B cell (primary cell): Measurements from ENCODE around the gene LHX2. TPM values are rescaled to one million over a fixed set of nuclear protein-coding genes. Genes with fewer than 3 reads are reported as not detected.

Experiments
- ATAC-seq: fragments of 200-7000 bp; cut with Tn5 transposase; one replicate; pipeline ENCODE4 v1.10.0; 2021; ENCODE audit warnings: low read depth, mild to moderate bottlenecking, moderate number of reproducible peaks, moderate library complexity
- CTCF ChIA-PET: fragments of 350-600 bp; sonication (Branson Sonifier 250); formaldehyde crosslinking; loops from one replicate; lab custom pipeline; 2021; ENCODE audit warnings: antibody characterized with exemption, inconsistent platforms; lab: Charles Lee
- POLR2A ChIA-PET: fragments of 350-600 bp; sonication (Branson Sonifier 250); formaldehyde crosslinking; loops from one replicate; lab custom pipeline; 2021; ENCODE audit warnings: antibody characterized with exemption; lab: Charles Lee
- DNase-seq: peaks from one replicate; pipeline ENCODE4 v3.0.0; 2013
- H2AFZ ChIP-seq: 2 replicates; pipeline ENCODE4 v1.6.1; 2012; ENCODE audit warnings: mild to moderate bottlenecking, low read depth, low read length; ENCODE audit not compliant: insufficient read depth, poor library complexity, severe bottlenecking
- H3K27ac ChIP-seq, 2 donors: 1 replicate in 1 of 2; 2 replicates in 1 of 2; pipeline ENCODE4 v1.5.1; 2012 to 2013; ENCODE audit warnings: low read length in 2 of 2, mild to moderate bottlenecking in 2 of 2, moderate library complexity in 1 of 2
- H3K27me3 ChIP-seq, 4 experiments: fragments of 200-600 bp in 1 of 4; sonication (generic) in 1 of 4; replicated peaks in 1 of 4; 1 replicate in 2 of 4; 2 replicates in 2 of 4; pipeline versions ENCODE4 v1.6.1 to v1.7.0; 2013 to 2016; ENCODE audit warnings: low read length in 3 of 4, mild to moderate bottlenecking in 2 of 4, mixed read lengths in 1 of 4, moderate library complexity in 1 of 4; ENCODE audit not compliant: insufficient read depth in 4 of 4, control insufficient read depth in 3 of 4; ENCODE audit errors: control extremely low read depth in 1 of 4
- H3K36me3 ChIP-seq, 2 experiments: replicated peaks in 1 of 2; 1 replicate in 1 of 2; 2 replicates in 1 of 2; pipeline versions ENCODE4 v1.6.1 to v1.7.1; 2013; ENCODE audit warnings: low read length in 1 of 2; ENCODE audit not compliant: insufficient read depth in 2 of 2, control insufficient read depth in 1 of 2; ENCODE audit errors: control extremely low read depth in 1 of 2, extremely low read depth in 1 of 2
- H3K4me1 ChIP-seq, 2 donors: fragments of 200-600 bp in 1 of 2; sonication (generic) in 1 of 2; 1 replicate in 1 of 2; 2 replicates in 1 of 2; pipeline versions ENCODE4 v1.5.1 to v1.6.1; 2013 to 2017; ENCODE audit warnings: low read length in 2 of 2; ENCODE audit not compliant: control insufficient read depth in 2 of 2, insufficient read depth in 2 of 2
- H3K4me2 ChIP-seq: replicated peaks from 2 replicates; pipeline ENCODE3; 2012; ENCODE audit warnings: mild to moderate bottlenecking, low read depth, low read length; ENCODE audit not compliant: poor library complexity, severe bottlenecking
- H3K4me3 ChIP-seq, 5 experiments: fragments of 200-600 bp in 1 of 5; sonication (generic) in 1 of 5; 1 replicate in 3 of 5; 2 replicates in 2 of 5; pipeline versions ENCODE4 v1.5.1 to v1.7.0; 2011 to 2016; ENCODE audit warnings: low read length in 4 of 5, mild to moderate bottlenecking in 4 of 5, low read depth in 2 of 5, control low read depth in 1 of 5, moderate library complexity in 1 of 5; ENCODE audit not compliant: insufficient read depth in 1 of 5; ENCODE audit errors: control extremely low read depth in 1 of 5, extremely low read depth in 1 of 5
- H3K79me2 ChIP-seq: fragments of 200-600 bp; sonication (generic); one replicate; pipeline ENCODE4 v1.6.0; 2016; ENCODE audit warnings: low read length; ENCODE audit not compliant: control insufficient read depth, insufficient read depth
- H3K9ac ChIP-seq: fragments of 200-600 bp; sonication (generic); 2 replicates; pipeline ENCODE4 v1.6.1; 2017; ENCODE audit warnings: mild to moderate bottlenecking, low read length, moderate library complexity
- H3K9me3 ChIP-seq, 3 donors: one replicate each; pipeline versions ENCODE4 v1.6.1 to v1.7.1; 2013; ENCODE audit warnings: low read length in 2 of 3; ENCODE audit not compliant: control insufficient read depth in 2 of 3, insufficient read depth in 1 of 3; ENCODE audit errors: control extremely low read depth in 1 of 3
- H4K20me1 ChIP-seq: 2 replicates; pipeline ENCODE4 v1.6.0; 2012; ENCODE audit warnings: mild to moderate bottlenecking, low read length; ENCODE audit not compliant: insufficient read depth, control insufficient read depth, poor library complexity, severe bottlenecking
- H3K27ac Mint-ChIP-seq: one replicate; pipeline ENCODE4 v1.8.0; 2021; ENCODE audit warnings: mixed read lengths
- H3K27me3 Mint-ChIP-seq: one replicate; pipeline ENCODE4 v1.8.0; 2021; ENCODE audit warnings: mixed read lengths
- H3K4me1 Mint-ChIP-seq: one replicate; pipeline ENCODE4 v1.8.0; 2021; ENCODE audit warnings: mixed read lengths
- H3K4me3 Mint-ChIP-seq: one replicate; pipeline ENCODE4 v1.8.0; 2021; ENCODE audit warnings: mixed read lengths
- H3K9me3 Mint-ChIP-seq: one replicate; pipeline ENCODE4 v1.8.0; 2022; ENCODE audit warnings: mixed read lengths; ENCODE audit not compliant: insufficient read depth
- EZH2 ChIP-seq: IDR thresholded peaks from 2 replicates; pipeline ENCODE4 v1.6.1; 2012; ENCODE audit warnings: borderline replicate concordance, low read depth, mild to moderate bottlenecking, moderate library complexity, low read length; ENCODE audit not compliant: insufficient read depth, poor library complexity, severe bottlenecking
- WGBS: methylation state at CpG from one replicate; pipeline ENCODE4 v1.1.5; 2013; ENCODE audit warnings: missing lambda C conversion rate; ENCODE audit not compliant: insufficient coverage; 5-methylcytosine and 5-hydroxymethylcytosine counted together
- intact Hi-C: fragments of 100-400 bp; cut with micrococcal nuclease; formaldehyde crosslinking; loops from one replicate; pipeline ENCODE4 v1.10.0; 2022
- polyA plus RNA-seq: library from polyadenylated mRNA; depleted of rRNA; stranded (reverse); fragments of >200 nt; gene quantifications from 2 replicates; pipeline ENCODE4 v1.2.3, GENCODE V29; 2012
- total RNA-seq, 2 donors: library from RNA; stranded (reverse); fragments of 120-200 nt in 1 of 2; gene quantifications; 1 replicate in 1 of 2; 2 replicates in 1 of 2; pipeline versions ENCODE4 v1.2.3 to v1.2.4, GENCODE V29; 2013 to 2022
- TF ChIP-seq, protein P1 (sequence below): fragments of 200-600 bp; IDR thresholded peaks from one replicate; pipeline ENCODE4 v1.8.0; 2022; ENCODE audit warnings: antibody characterized with exemption, mild to moderate bottlenecking

The LHX2 gene
- total and polyA plus RNA-seq, 2 donors (not counting 1 experiment from before 2014, with no cell fraction given) = 0.66 TPM; not detected in 1

GRCh38 chr9:123965801-123966686 is 45.5 kb upstream of the LHX2 start:
- H3K27ac Mint-ChIP-seq = no peak overlapping the region
- Histone ChIP-seq H3K4me1 (peaks cover 7 to 8% of the 10 kb centered on the region in 2 donors), H3K9me3 (peaks cover 0 to 4% (median 0%) of the 10 kb centered on the region in 3 donors), H3K36me3 (no peaks in the 10 kb centered on the region), H3K4me3 (no peak overlapping the region), H3K4me2 (no peak overlapping the region), H3K79me2 (no peaks in the 10 kb centered on the region), H4K20me1 (no peaks in the 10 kb centered on the region), H2AFZ (no peak overlapping the region), H3K27ac (no peak overlapping the region), H3K9ac (no peak overlapping the region), H3K27me3 (peaks cover 0 to 21% (median 3%) of the 10 kb centered on the region in 4 experiments)
- intact Hi-C loops = no loop called here
- peaks cover 13% of the 10 kb centered on the region for H3K4me1 Mint-ChIP-seq
- H3K9me3 Mint-ChIP-seq = no peaks in the 10 kb centered on the region
- 85% methylated on average over 5 of the region's 8 CpGs for WGBS
- ATAC-seq (no peak), DNase-seq (no peak)
- no peak for TF ChIP-seq EZH2
- TF ChIP-seq, protein P1, sequence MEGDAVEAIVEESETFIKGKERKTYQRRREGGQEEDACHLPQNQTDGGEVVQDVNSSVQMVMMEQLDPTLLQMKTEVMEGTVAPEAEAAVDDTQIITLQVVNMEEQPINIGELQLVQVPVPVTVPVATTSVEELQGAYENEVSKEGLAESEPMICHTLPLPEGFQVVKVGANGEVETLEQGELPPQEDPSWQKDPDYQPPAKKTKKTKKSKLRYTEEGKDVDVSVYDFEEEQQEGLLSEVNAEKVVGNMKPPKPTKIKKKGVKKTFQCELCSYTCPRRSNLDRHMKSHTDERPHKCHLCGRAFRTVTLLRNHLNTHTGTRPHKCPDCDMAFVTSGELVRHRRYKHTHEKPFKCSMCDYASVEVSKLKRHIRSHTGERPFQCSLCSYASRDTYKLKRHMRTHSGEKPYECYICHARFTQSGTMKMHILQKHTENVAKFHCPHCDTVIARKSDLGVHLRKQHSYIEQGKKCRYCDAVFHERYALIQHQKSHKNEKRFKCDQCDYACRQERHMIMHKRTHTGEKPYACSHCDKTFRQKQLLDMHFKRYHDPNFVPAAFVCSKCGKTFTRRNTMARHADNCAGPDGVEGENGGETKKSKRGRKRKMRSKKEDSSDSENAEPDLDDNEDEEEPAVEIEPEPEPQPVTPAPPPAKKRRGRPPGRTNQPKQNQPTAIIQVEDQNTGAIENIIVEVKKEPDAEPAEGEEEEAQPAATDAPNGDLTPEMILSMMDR = no peak
- POLR2A ChIA-PET = no interaction called here
- CTCF ChIA-PET = interaction anchor here (0.6 kb wide), 1 partner anchor 10 kb away, joined by 3 read pairs; no protein-coding TSS in a partner anchor
- H3K27me3 Mint-ChIP-seq = peaks cover 31% of the 10 kb centered on the region
- H3K4me3 Mint-ChIP-seq = no peak overlapping the region

GRCh38 chr9:123967323-123967722 is 44.2 kb upstream of the LHX2 start:
- no peaks in the 10 kb centered on the region for H3K36me3 ChIP-seq
- Mint-ChIP-seq H3K9me3 (no peaks in the 10 kb centered on the region), H3K4me3 (no peak overlapping the region), H3K27me3 (peaks cover 26% of the 10 kb centered on the region), H3K4me1 (peaks cover 13% of the 10 kb centered on the region), H3K27ac (peak overlapping the region; percentile 10)
- no peak overlapping the region for H3K9ac ChIP-seq
- H4K20me1 ChIP-seq = no peaks in the 10 kb centered on the region
- POLR2A ChIA-PET = no interaction called here
- H3K9me3 ChIP-seq = peaks cover 0 to 9% (median 0%) of the 10 kb centered on the region in 3 donors
- peaks cover 7 to 8% of the 10 kb centered on the region in 2 donors for H3K4me1 ChIP-seq
- intact Hi-C loops = no loop called here
- H3K4me2 ChIP-seq = no peak overlapping the region
- no peak overlapping the region for H2AFZ ChIP-seq
- CTCF ChIA-PET = interaction anchor here (0.6 kb wide), 1 partner anchor 744 kb away, joined by 4 read pairs; no protein-coding TSS in a partner anchor
- no peak overlapping the region for H3K27ac ChIP-seq
- DNase-seq = no peak
- TF ChIP-seq, protein P1 = no peak
- no peak for TF ChIP-seq EZH2
- peaks cover 0 to 24% (median 3%) of the 10 kb centered on the region in 4 experiments for H3K27me3 ChIP-seq
- no peak overlapping the region for H3K4me3 ChIP-seq
- no peak for ATAC-seq
- H3K79me2 ChIP-seq = no peaks in the 10 kb centered on the region
